Measurements from ENCODE around the gene DAB1.

DAB1 gene

GRCh38 chr1:57157818-57158603, 265.8 kb downstream of the DAB1 start:
- DNase-seq: no peak

- no peak for DNase-seq
Measured at GRCh38 chr1:57156907-57157306, 267.0 kb downstream of the DAB1 start.

GRCh38 chr1:57146100-57146499, 277.8 kb downstream of the DAB1 start:
- DNase-seq: no peak

- no peak for DNase-seq
Measured at GRCh38 chr1:57142999-57143398, 280.9 kb downstream of the DAB1 start.

GRCh38 chr1:57142169-57142568, 281.7 kb downstream of the DAB1 start:
- DNase-seq: no peak

- no peak for DNase-seq
Measured at GRCh38 chr1:57138432-57139078, 285.3 kb downstream of the DAB1 start.

GRCh38 chr1:57137980-57138379, 285.9 kb downstream of the DAB1 start:
- no peak for DNase-seq

- DNase-seq: no peak
Measured at GRCh38 chr1:57134803-57135202, 289.1 kb downstream of the DAB1 start.

GRCh38 chr1:57133686-57134085, 290.2 kb downstream of the DAB1 start:
- DNase-seq: no peak

- no peak for DNase-seq
Measured at GRCh38 chr1:57132993-57133622, 290.8 kb downstream of the DAB1 start.

GRCh38 chr1:57131701-57132394, 292.0 kb downstream of the DAB1 start:
- DNase-seq: no peak

GRCh38 chr1:57131257-57131656, 292.6 kb downstream of the DAB1 start:
- DNase-seq: no peak

- DNase-seq: no peak
Measured at GRCh38 chr1:57129865-57130264, 294.0 kb downstream of the DAB1 start.

- DNase-seq: no peak
Measured at GRCh38 chr1:57127976-57128375, 295.9 kb downstream of the DAB1 start.

- DNase-seq: no peak
Measured at GRCh38 chr1:57124768-57125446, 299.0 kb downstream of the DAB1 start.

GRCh38 chr1:57124170-57124569, 299.7 kb downstream of the DAB1 start:
- no peak for DNase-seq

- DNase-seq: no peak
Measured at GRCh38 chr1:57122031-57122430, 301.8 kb downstream of the DAB1 start.

- no peak for DNase-seq
Measured at GRCh38 chr1:57118948-57119603, 304.8 kb downstream of the DAB1 start.

- DNase-seq: no peak
Measured at GRCh38 chr1:57117753-57118152, 306.1 kb downstream of the DAB1 start.

- no peak for DNase-seq
Measured at GRCh38 chr1:57116871-57117270, 307.0 kb downstream of the DAB1 start.

GRCh38 chr1:57115030-57115614, 308.7 kb downstream of the DAB1 start:
- no peak for DNase-seq

GRCh38 chr1:57112148-57112547, 311.7 kb downstream of the DAB1 start:
- DNase-seq: no peak
